Astrocyte (in vitro differentiated cells and primary cell): Measurements from ENCODE around the gene ADAM33. TPM values are rescaled to one million over a fixed set of nuclear protein-coding genes. Genes with fewer than 3 reads are reported as not detected.

ENCODE experiments used
- DNase-seq: peaks from one replicate; pipeline ENCODE4 v3.0.0-alpha.2; 2010; ENCODE audit warnings: low read depth
- FAIRE-seq: peaks from 2 replicates; lab custom pipeline; 2011; peaks lifted over from hg19 to GRCh38; lab: Jason Lieb, UNC
- H2AFZ ChIP-seq: 2 replicates; pipeline ENCODE4 v1.6.0; 2012; ENCODE audit warnings: low read depth, low read length, inconsistent platforms
- H3K27ac ChIP-seq: 2 replicates; pipeline ENCODE4 v1.5.1; 2011; ENCODE audit warnings: low read depth, low read length, inconsistent platforms
- H3K27me3 ChIP-seq: 2 replicates; pipeline ENCODE4 v1.6.0; 2011; ENCODE audit warnings: low read length, inconsistent platforms; ENCODE audit not compliant: insufficient read depth
- H3K36me3 ChIP-seq: 2 replicates; pipeline ENCODE4 v1.5.1; 2011; ENCODE audit warnings: low read length, inconsistent platforms; ENCODE audit not compliant: insufficient read depth
- H3K4me1 ChIP-seq: 2 replicates; pipeline ENCODE4 v1.5.1; 2011; ENCODE audit warnings: low read length, inconsistent platforms; ENCODE audit not compliant: insufficient read depth
- H3K4me2 ChIP-seq: 2 replicates; pipeline ENCODE4 v1.6.0; 2012; ENCODE audit warnings: low read length, inconsistent platforms
- H3K4me3 ChIP-seq: 2 replicates; pipeline ENCODE4 v1.5.1; 2011; ENCODE audit warnings: low read depth, mild to moderate bottlenecking, low read length, inconsistent platforms; ENCODE audit not compliant: insufficient read depth
- H3K79me2 ChIP-seq: 2 replicates; pipeline ENCODE4 v1.6.0; 2012; ENCODE audit warnings: mild to moderate bottlenecking, low read length, inconsistent platforms; ENCODE audit not compliant: insufficient read depth
- H3K9ac ChIP-seq: 2 replicates; pipeline ENCODE4 v1.6.0; 2012; ENCODE audit warnings: mild to moderate bottlenecking, low read length, inconsistent platforms
- H3K9me3 ChIP-seq: 2 replicates; pipeline ENCODE4 v1.5.1; 2012; ENCODE audit warnings: low read depth, mild to moderate bottlenecking, low read length, inconsistent platforms; ENCODE audit not compliant: insufficient read depth
- H4K20me1 ChIP-seq: 2 replicates; pipeline ENCODE4 v1.6.0; 2012; ENCODE audit warnings: low read length, inconsistent platforms; ENCODE audit not compliant: insufficient read depth
- H3K27ac Mint-ChIP-seq: one replicate; pipeline ENCODE4 v1.8.0; 2021; ENCODE audit warnings: mild to moderate bottlenecking, mixed read lengths; ENCODE audit not compliant: unreplicated experiment
- H3K27me3 Mint-ChIP-seq: one replicate; pipeline ENCODE4 v1.8.0; 2021; ENCODE audit warnings: low read depth, mixed read lengths; ENCODE audit not compliant: unreplicated experiment
- H3K36me3 Mint-ChIP-seq: one replicate; pipeline ENCODE4 v1.8.0; 2021; ENCODE audit warnings: low read depth, mixed read lengths; ENCODE audit not compliant: unreplicated experiment
- H3K4me1 Mint-ChIP-seq: one replicate; pipeline ENCODE4 v1.8.0; 2021; ENCODE audit warnings: low read depth, mixed read lengths; ENCODE audit not compliant: unreplicated experiment
- H3K4me3 Mint-ChIP-seq: one replicate; pipeline ENCODE4 v1.8.0; 2021; ENCODE audit warnings: mild to moderate bottlenecking, moderate library complexity, mixed read lengths; ENCODE audit not compliant: unreplicated experiment
- H3K9me3 Mint-ChIP-seq: one replicate; pipeline ENCODE4 v1.8.0; 2021; ENCODE audit warnings: mild to moderate bottlenecking, mixed read lengths; ENCODE audit not compliant: unreplicated experiment
- CTCF ChIP-seq: IDR thresholded peaks from 2 replicates; pipeline ENCODE4 v1.5.1; 2011; ENCODE audit warnings: low read depth, mild to moderate bottlenecking, inconsistent platforms, low read length, moderate library complexity; ENCODE audit not compliant: insufficient read depth
- EZH2 ChIP-seq: IDR thresholded peaks from 2 replicates; pipeline ENCODE4 v1.6.1; 2012; ENCODE audit warnings: mild to moderate bottlenecking, low read length, inconsistent platforms; ENCODE audit not compliant: insufficient read depth
- total RNA-seq: library from RNA; stranded (reverse); gene quantifications from 2 replicates; pipeline ENCODE4 v1.2.1, GENCODE V29; 2021

ADAM33 gene
- total RNA-seq, 1 donor from 2014 or later, result 3.0 TPM

GRCh38 chr20:3661060-3661813 lies 20.6 kb downstream of the ADAM33 start:
- H3K36me3 ChIP-seq, result no peaks in the 10 kb centered on the region
- H3K9me3 Mint-ChIP-seq, result no peaks in the 10 kb centered on the region
- H3K9me3 ChIP-seq, result no peaks in the 10 kb centered on the region
- no peaks in the 10 kb centered on the region for H3K79me2 ChIP-seq
- H3K27ac ChIP-seq, result no peak overlapping the region
- TF ChIP-seq CTCF (no peak), EZH2 (peak; percentile 95)
- H3K27ac Mint-ChIP-seq, result no peak overlapping the region
- no peak overlapping the region for H3K4me3 Mint-ChIP-seq
- H3K4me3 ChIP-seq, result no peak overlapping the region
- no peak overlapping the region for H2AFZ ChIP-seq
- no peaks in the 10 kb centered on the region for H3K4me1 Mint-ChIP-seq
- H3K36me3 Mint-ChIP-seq, result peaks cover 2% of the 10 kb centered on the region
- H3K4me1 ChIP-seq, result no peaks in the 10 kb centered on the region
- FAIRE-seq (no peak), DNase-seq (no peak)
- H3K27me3 Mint-ChIP-seq, result peaks cover 65% of the 10 kb centered on the region
- peaks cover 29% of the 10 kb centered on the region for H3K27me3 ChIP-seq
- no peaks in the 10 kb centered on the region for H4K20me1 ChIP-seq
- H3K4me2 ChIP-seq, result no peak overlapping the region
- H3K9ac ChIP-seq, result no peak overlapping the region

DNA sequence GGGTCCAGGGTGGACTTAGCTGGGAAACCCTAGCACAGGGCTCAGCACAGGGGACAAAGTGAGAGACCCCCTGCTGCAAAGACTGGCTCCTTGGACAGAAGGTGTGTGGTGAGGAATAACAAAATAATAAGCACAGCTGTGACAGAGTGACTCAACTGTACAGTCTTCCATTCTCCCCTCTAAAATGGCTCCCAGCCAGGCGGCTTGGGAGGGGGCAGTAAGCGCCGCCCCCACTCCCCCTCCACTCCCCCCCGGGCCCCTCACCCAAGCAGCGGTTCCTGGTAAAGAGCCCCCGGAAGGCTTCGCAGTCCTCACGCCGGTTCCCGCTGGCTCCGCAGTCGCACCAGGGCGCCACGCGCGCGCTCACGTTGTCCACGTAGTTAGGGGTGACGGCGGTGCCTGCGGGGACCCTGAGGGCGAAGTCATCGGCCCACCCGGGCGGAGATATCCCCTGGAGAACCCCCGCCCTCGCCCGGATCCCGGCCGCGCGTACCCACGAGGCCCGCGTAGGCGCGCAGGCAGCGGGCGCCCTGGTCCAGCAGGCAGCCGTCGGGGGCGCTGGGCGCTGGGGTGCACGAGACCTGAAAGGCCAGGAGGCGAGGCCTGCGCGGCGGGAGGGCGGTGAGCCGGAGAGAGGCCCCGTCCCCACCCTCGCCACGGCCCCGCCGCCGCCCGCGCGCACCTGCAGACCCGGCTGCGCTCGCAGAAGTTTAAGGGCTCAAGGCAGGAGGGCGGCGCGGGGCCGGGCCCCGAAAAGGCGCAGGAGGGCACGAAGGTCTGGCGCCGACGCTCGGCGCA lies 21.3 kb downstream of the ADAM33 start:
- peaks cover 61% of the 10 kb centered on the region for H3K27me3 Mint-ChIP-seq
- H3K4me1 Mint-ChIP-seq, result no peaks in the 10 kb centered on the region
- Histone ChIP-seq H3K4me1 (no peaks in the 10 kb centered on the region), H3K9me3 (peaks cover 1% of the 10 kb centered on the region), H3K9ac (no peak overlapping the region), H3K36me3 (no peaks in the 10 kb centered on the region), H4K20me1 (no peaks in the 10 kb centered on the region), H3K4me3 (no peak overlapping the region), H3K27ac (no peak overlapping the region), H3K4me2 (no peak overlapping the region), H3K27me3 (peaks cover 29% of the 10 kb centered on the region), H3K79me2 (no peaks in the 10 kb centered on the region), H2AFZ (no peak overlapping the region)
- FAIRE-seq (no peak), DNase-seq (no peak)
- H3K27ac Mint-ChIP-seq, result no peak overlapping the region
- H3K9me3 Mint-ChIP-seq, result peaks cover 2% of the 10 kb centered on the region
- peaks cover 2% of the 10 kb centered on the region for H3K36me3 Mint-ChIP-seq
- TF ChIP-seq CTCF, result no peak
- TF ChIP-seq EZH2, result no peak
- H3K4me3 Mint-ChIP-seq, result no peak overlapping the region
